ENCODE data around the gene CYP8B1.

CYP8B1 gene

GRCh38 chr3:42849017-42849416 is 26.7 kb downstream of the CYP8B1 start:
- no peaks in the 10 kb centered on the region for H3K9me3 Mint-ChIP-seq
- ATAC-seq (no peak), DNase-seq (no peak)
- H3K4me1 Mint-ChIP-seq, result peaks cover 18% of the 10 kb centered on the region
- H3K4me3 Mint-ChIP-seq, result no peak overlapping the region
- no peak overlapping the region for H3K27ac Mint-ChIP-seq
- peaks cover 2% of the 10 kb centered on the region for H3K27me3 Mint-ChIP-seq

GRCh38 chr3:42847731-42848130 is 27.9 kb downstream of the CYP8B1 start:
- Mint-ChIP-seq H3K27me3 (peaks cover 9% of the 10 kb centered on the region), H3K27ac (peak overlapping the region in 1 of 2 donors; percentile 96), H3K4me1 (peaks cover 18% of the 10 kb centered on the region), H3K9me3 (no peaks in the 10 kb centered on the region), H3K4me3 (peak overlapping the region; percentile 70 to 72)
- ATAC-seq (no peak), DNase-seq (no peak)

- ATAC-seq (peak; percentile 79), DNase-seq (no peak)
- Mint-ChIP-seq H3K9me3 (no peaks in the 10 kb centered on the region), H3K4me3 (peak overlapping the region; percentile 70 to 72), H3K4me1 (peaks cover 18% of the 10 kb centered on the region), H3K27me3 (peaks cover 9% of the 10 kb centered on the region), H3K27ac (peak overlapping the region; percentile 65 to 96)
These were observed 28.8 kb downstream of the CYP8B1 start for GRCh38 chr3:42846685-42847522.

GRCh38 chr3:42844815-42845214 is 30.9 kb downstream of the CYP8B1 start:
- Mint-ChIP-seq H3K27ac (no peak overlapping the region), H3K9me3 (no peaks in the 10 kb centered on the region), H3K27me3 (peaks cover 9% of the 10 kb centered on the region), H3K4me3 (no peak overlapping the region), H3K4me1 (peaks cover 19% of the 10 kb centered on the region)
- DNase-seq (no peak), ATAC-seq (no peak)

GRCh38 chr3:42844412-42844713 is 31.3 kb downstream of the CYP8B1 start:
- H3K27ac Mint-ChIP-seq, result no peak overlapping the region
- peaks cover 9% of the 10 kb centered on the region for H3K27me3 Mint-ChIP-seq
- DNase-seq (no peak), ATAC-seq (no peak)
- H3K4me3 Mint-ChIP-seq, result no peak overlapping the region
- H3K9me3 Mint-ChIP-seq, result no peaks in the 10 kb centered on the region
- H3K4me1 Mint-ChIP-seq, result peaks cover 23% of the 10 kb centered on the region

- DNase-seq (no peak), ATAC-seq (no peak)
- Mint-ChIP-seq H3K4me3 (no peak overlapping the region), H3K27ac (no peak overlapping the region), H3K4me1 (peaks cover 23% of the 10 kb centered on the region), H3K27me3 (peaks cover 9% of the 10 kb centered on the region), H3K9me3 (no peaks in the 10 kb centered on the region)
These were observed 31.8 kb downstream of the CYP8B1 start for GRCh38 chr3:42843713-42844411.

GRCh38 chr3:42841332-42841731 is 34.3 kb downstream of the CYP8B1 start:
- Mint-ChIP-seq H3K9me3 (no peaks in the 10 kb centered on the region), H3K4me3 (no peak overlapping the region), H3K27ac (no peak overlapping the region)

GRCh38 chr3:42839616-42840015 is 36.1 kb downstream of the CYP8B1 start:
- peaks cover 16% of the 10 kb centered on the region for H3K27me3 Mint-ChIP-seq
- H3K9me3 Mint-ChIP-seq, result no peaks in the 10 kb centered on the region
- H3K4me3 Mint-ChIP-seq, result no peak overlapping the region
- ATAC-seq (peak; percentile 93), DNase-seq (peak; percentile 19 to 34)
- H3K4me1 Mint-ChIP-seq, result peaks cover 5% of the 10 kb centered on the region
- H3K27ac Mint-ChIP-seq, result no peak overlapping the region

More at GRCh38 chr3:42841332-42841731, 34.3 kb downstream of the CYP8B1 start:
- Mint-ChIP-seq H3K27me3 (peaks cover 9% of the 10 kb centered on the region), H3K4me1 (peaks cover 8% of the 10 kb centered on the region)
- ATAC-seq (no peak), DNase-seq (no peak)

- Mint-ChIP-seq H3K27ac (no peak overlapping the region), H3K9me3 (no peaks in the 10 kb centered on the region), H3K27me3 (peaks cover 9% of the 10 kb centered on the region), H3K4me3 (no peak overlapping the region), H3K4me1 (peaks cover 5% of the 10 kb centered on the region)
- ATAC-seq, result no peak
- no peak for DNase-seq
These were observed 37.1 kb downstream of the CYP8B1 start for GRCh38 chr3:42838571-42838970.

GRCh38 chr3:42836150-42837123 is 39.2 kb downstream of the CYP8B1 start:
- H3K4me3 Mint-ChIP-seq, result no peak overlapping the region
- H3K27me3 Mint-ChIP-seq, result peaks cover 7% of the 10 kb centered on the region
- ATAC-seq (no peak), DNase-seq (no peak)
- H3K9me3 Mint-ChIP-seq, result no peaks in the 10 kb centered on the region
- no peak overlapping the region for H3K27ac Mint-ChIP-seq
- H3K4me1 Mint-ChIP-seq, result peaks cover 9% of the 10 kb centered on the region

- Mint-ChIP-seq H3K4me3 (no peak overlapping the region), H3K9me3 (no peaks in the 10 kb centered on the region), H3K4me1 (peaks cover 13% of the 10 kb centered on the region), H3K27ac (no peak overlapping the region), H3K27me3 (peaks cover 18% of the 10 kb centered on the region)
- ATAC-seq (peak; percentile 92), DNase-seq (peak; percentile 77 to 81)
These were observed 44.4 kb downstream of the CYP8B1 start for GRCh38 chr3:42831321-42831713.

GRCh38 chr3:42830437-42831320 is 45.0 kb downstream of the CYP8B1 start:
- Mint-ChIP-seq H3K27ac (peak overlapping the region in 1 of 2 donors; percentile 67), H3K27me3 (peaks cover 22% of the 10 kb centered on the region), H3K9me3 (no peaks in the 10 kb centered on the region), H3K4me1 (peaks cover 13% of the 10 kb centered on the region), H3K4me3 (no peak overlapping the region)
- no peak for ATAC-seq
- DNase-seq, result no peak

- ATAC-seq (no peak), DNase-seq (no peak)
- Mint-ChIP-seq H3K4me1 (peaks cover 13% of the 10 kb centered on the region), H3K27me3 (peaks cover 18% of the 10 kb centered on the region), H3K9me3 (no peaks in the 10 kb centered on the region), H3K27ac (no peak overlapping the region), H3K4me3 (no peak overlapping the region)
These were observed 45.8 kb downstream of the CYP8B1 start for GRCh38 chr3:42829628-42830436.

- Mint-ChIP-seq H3K27me3 (peaks cover 18% of the 10 kb centered on the region), H3K4me3 (no peak overlapping the region), H3K4me1 (peaks cover 13% of the 10 kb centered on the region), H3K27ac (no peak overlapping the region), H3K9me3 (no peaks in the 10 kb centered on the region)
- no peak for ATAC-seq
- DNase-seq, result no peak
These were observed 46.5 kb downstream of the CYP8B1 start for GRCh38 chr3:42829083-42829627.

All from stimulated activated naive CD8-positive, alpha-beta T cell treated with anti-CD3 and anti-CD28 coated beads, Interleukin-15, amount 100 ng/mL, for 72 hours (primary cell).